ENCODE data around the gene ADGRG6.

ADGRG6 gene

DNA sequence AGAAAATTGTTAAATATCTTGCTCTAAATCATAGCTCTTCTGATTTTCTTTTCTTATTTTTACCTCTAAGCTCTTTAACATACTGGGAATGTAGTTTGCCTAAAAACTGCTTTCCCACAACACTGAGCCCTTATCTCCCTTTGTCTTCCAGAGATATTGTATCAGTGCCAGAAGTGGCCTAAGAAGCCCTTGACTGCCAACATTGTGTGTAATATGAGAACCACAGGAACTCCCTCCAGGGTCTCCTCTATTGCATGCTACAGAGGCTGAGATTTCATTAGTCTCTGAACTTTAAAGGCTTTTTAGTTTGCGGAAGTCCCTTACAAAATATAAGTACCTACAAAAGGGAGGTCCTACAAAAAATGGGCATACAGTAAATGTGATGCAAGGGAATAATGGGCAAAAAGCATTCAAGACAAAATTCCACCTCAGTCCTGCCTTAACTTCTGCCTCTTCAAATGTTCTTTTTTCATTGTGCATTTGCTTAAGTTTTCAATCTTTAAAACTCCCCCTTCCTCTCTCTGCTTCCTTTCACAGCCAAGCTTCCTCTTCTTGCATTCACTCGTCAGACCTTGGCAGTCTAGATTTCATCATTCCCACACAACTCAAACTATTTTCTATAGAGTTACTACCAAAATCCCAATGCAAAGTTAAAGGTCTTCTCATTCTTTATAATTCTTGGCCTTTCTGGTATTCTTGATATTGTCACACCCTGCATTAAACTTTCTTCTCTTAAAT lies 76.5 kb downstream of the ADGRG6 start:
- TF ChIP-seq CTCF (IDR thresholded peaks at IDR 0.05; ENCODE audit: extremely low read depth, insufficient read depth, missing control alignments), result no peak
- in situ Hi-C loops (cut with MboI; ENCODE audit: low pct_unique_long_range_greater_than_20kb, low sequenced_read_pairs, unreplicated experiment), result loop anchor here (25.0 kb wide), 1 partner anchor 241 kb away; the partner anchor contains the start of genes GJE1, NMBR and VTA1
- DNase-seq (ENCODE audit: low spot score), result no peak

- TF ChIP-seq CTCF (IDR thresholded peaks at IDR 0.05; ENCODE audit: extremely low read depth, insufficient read depth, missing control alignments), result no peak
- no peak for DNase-seq (ENCODE audit: low spot score)
- in situ Hi-C loops (cut with MboI; ENCODE audit: low pct_unique_long_range_greater_than_20kb, low sequenced_read_pairs, unreplicated experiment), result loop anchor here (25.0 kb wide), 1 partner anchor 243 kb away; the partner anchor contains the start of genes GJE1, NMBR and VTA1
These were observed 78.8 kb downstream of the ADGRG6 start for GRCh38 chr6:142380626-142381025.

- in situ Hi-C loops (cut with MboI; ENCODE audit: low pct_unique_long_range_greater_than_20kb, low sequenced_read_pairs, unreplicated experiment), result loop anchor here (25.0 kb wide), 1 partner anchor 244 kb away; the partner anchor contains the start of genes GJE1, NMBR and VTA1
- TF ChIP-seq CTCF (IDR thresholded peaks at IDR 0.05; ENCODE audit: extremely low read depth, insufficient read depth, missing control alignments), result no peak
These were observed 79.4 kb downstream of the ADGRG6 start for GRCh38 chr6:142381181-142381580.

GRCh38 chr6:142381845-142382378 lies 80.1 kb downstream of the ADGRG6 start:
- no peak for TF ChIP-seq CTCF (IDR thresholded peaks at IDR 0.05; ENCODE audit: extremely low read depth, insufficient read depth, missing control alignments)
- in situ Hi-C loops (cut with MboI; ENCODE audit: low pct_unique_long_range_greater_than_20kb, low sequenced_read_pairs, unreplicated experiment), result loop anchor here (25.0 kb wide), 1 partner anchor 245 kb away; the partner anchor contains the start of genes GJE1, NMBR and VTA1
- DNase-seq (ENCODE audit: low spot score), result no peak

More at GRCh38 chr6:142381181-142381580, 79.4 kb downstream of the ADGRG6 start:
- no peak for DNase-seq (ENCODE audit: low spot score)

DNA sequence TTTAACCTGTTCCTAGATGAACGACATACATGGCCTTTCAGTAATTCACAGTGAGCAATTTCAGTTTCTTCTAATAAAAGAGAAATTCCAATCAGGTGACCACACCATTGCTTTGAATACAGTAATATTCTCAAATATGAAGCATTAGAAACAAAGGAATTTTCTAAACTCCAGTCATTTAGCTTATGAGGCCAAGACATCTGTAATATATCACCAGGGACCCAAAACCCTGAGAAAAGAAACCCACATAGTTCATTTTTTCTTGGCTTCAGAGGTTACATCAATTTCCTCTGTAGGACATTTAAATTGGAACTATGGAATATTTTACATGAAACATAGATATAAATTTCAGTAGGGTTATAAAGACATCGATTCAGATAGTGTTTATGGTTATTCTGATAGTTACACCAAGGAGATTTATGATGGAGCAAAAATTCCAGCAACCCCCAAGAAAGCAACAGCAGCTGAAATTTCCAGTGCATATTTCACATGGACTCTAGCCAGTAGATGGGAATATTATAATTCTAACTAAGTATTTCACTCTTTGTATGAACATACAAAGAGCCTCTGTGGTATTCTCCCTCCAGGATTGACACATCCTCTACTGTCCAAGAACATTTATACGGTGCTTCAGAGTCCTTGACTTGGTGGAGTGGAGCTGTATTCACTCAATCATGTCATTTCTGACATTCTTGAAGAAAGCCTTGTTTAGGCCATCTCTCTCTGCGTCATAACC lies 82.9 kb downstream of the ADGRG6 start:
- in situ Hi-C loops (cut with MboI; ENCODE audit: low pct_unique_long_range_greater_than_20kb, low sequenced_read_pairs, unreplicated experiment), result loop anchor here (25.0 kb wide), 1 partner anchor 247 kb away; the partner anchor contains the start of genes GJE1, NMBR and VTA1
- TF ChIP-seq CTCF (IDR thresholded peaks at IDR 0.05; ENCODE audit: extremely low read depth, insufficient read depth, missing control alignments), result no peak
- DNase-seq (ENCODE audit: low spot score), result no peak

- no peak for TF ChIP-seq CTCF (IDR thresholded peaks at IDR 0.05; ENCODE audit: extremely low read depth, insufficient read depth, missing control alignments)
- in situ Hi-C loops (cut with MboI; ENCODE audit: low pct_unique_long_range_greater_than_20kb, low sequenced_read_pairs, unreplicated experiment), result loop anchor here (25.0 kb wide), 1 partner anchor 248 kb away; the partner anchor contains the start of genes GJE1, NMBR and VTA1
- DNase-seq (ENCODE audit: low spot score), result no peak
These were observed 83.5 kb downstream of the ADGRG6 start for GRCh38 chr6:142385352-142385751.
